ENCODE measurements around the gene CXCL5. TPM values are rescaled to one million over a fixed set of nuclear protein-coding genes. Genes with fewer than 3 reads are reported as not detected.
A peak's percentile ranks its signal among the peaks of the same experiment; 100 is the strongest.
"Not testable (repeated sequence)": the region's sequence is repeated elsewhere in the genome, so short reads cannot be mapped to it uniquely, and the experiment has no call there.

Gene CXCL5
- total and polyA plus RNA-seq, 2 of the 4 experiments (the other 2 are of a cell fraction) = 0.14 TPM; not detected in 1

DNA sequence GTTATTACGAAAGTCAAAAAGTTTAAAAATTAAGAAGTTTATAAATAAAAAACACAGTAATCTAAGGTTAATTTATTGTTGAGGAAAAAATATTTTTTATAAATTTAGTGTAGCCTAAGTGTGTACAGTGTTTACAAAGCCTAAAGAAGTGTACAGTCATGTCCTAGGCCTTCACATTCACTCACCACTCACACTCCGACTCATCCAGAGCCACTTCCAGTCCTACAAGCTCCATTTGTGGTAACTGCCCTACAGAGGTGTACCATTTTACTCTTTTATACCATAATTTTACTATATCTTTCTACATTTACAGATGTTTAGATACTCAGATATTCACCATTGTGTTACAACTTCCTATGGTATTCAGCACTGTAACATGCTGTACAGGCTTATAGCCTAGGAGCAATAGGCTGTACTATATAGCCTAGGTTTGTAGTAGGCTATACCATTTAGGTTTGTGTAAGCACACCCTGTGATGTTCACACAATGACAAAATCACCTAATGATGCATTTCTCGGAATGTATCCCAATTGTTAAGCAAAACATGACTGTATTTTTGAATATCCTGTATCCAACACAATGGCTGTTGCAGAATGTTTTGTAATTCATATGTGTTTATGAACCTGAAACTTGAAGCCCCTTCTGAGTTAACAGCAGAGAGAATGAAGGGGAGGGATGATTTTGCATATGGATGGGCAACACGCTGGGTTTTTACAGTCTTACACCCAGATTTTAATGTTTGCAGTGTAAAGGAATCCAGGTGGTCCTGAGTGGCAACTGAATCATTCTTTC, 13.5 kb downstream of the CXCL5 start:
- Histone ChIP-seq H3K79me1 (ENCODE audit: low read depth in 1 of 2, low read length in 2 of 2) (no peaks in the 10 kb centered on the region), H3K23ac (ENCODE audit: low read depth, low read length) (no peak overlapping the region), H2BK15ac (ENCODE audit: low read depth, low read length) (no peak overlapping the region), H2BK5ac (ENCODE audit: low read depth, low read length, poor library complexity, severe bottlenecking) (no peak overlapping the region), H3K56ac (ENCODE audit: extremely low read depth, insufficient read depth, low read length) (no peak overlapping the region), H3K27me3 (ENCODE audit: control insufficient read depth, insufficient read depth, low read length) (peaks cover 7% of the 10 kb centered on the region), H3K4me1 (ENCODE audit: control insufficient read depth, insufficient read depth, low read length) (no peaks in the 10 kb centered on the region), H3K9me3 (ENCODE audit: control insufficient read depth, insufficient read depth, low read length) (no peaks in the 10 kb centered on the region), H4K20me1 (ENCODE audit: insufficient read depth, low read length) (no peaks in the 10 kb centered on the region), H3K9ac (ENCODE audit: low read depth, low read length) (no peak overlapping the region), H4K5ac (ENCODE audit: low read depth, low read length) (no peak overlapping the region), H2BK120ac (ENCODE audit: low read depth, low read length) (no peak overlapping the region), H2AK9ac (replicated peaks; ENCODE audit: low read depth, low read length, poor library complexity) (no peak overlapping the region), H3K36me3 (ENCODE audit: control insufficient read depth, insufficient read depth, low read length) (no peaks in the 10 kb centered on the region), H3K27ac (ENCODE audit: insufficient read depth, low read length) (no peak overlapping the region), H4K8ac (ENCODE audit: low read depth in 2 of 2, low read length in 2 of 2) (no peak overlapping the region), H3K9me1 (ENCODE audit: insufficient read depth, low read length) (peaks cover 3% of the 10 kb centered on the region; the same call in 1 of the 2 replicates), H3K4me2 (ENCODE audit: low read depth, low read length) (no peak overlapping the region), H2AFZ (replicated peaks; ENCODE audit: low read length, poor library complexity) (no peak overlapping the region), H2AK5ac (ENCODE audit: low read depth, low read length) (no peak overlapping the region), H3K18ac (ENCODE audit: low read depth, low read length) (no peak overlapping the region), H3K14ac (replicated peaks; ENCODE audit: low read depth, low read length) (no peak overlapping the region), H4K91ac (ENCODE audit: insufficient read depth, low read depth, low read length) (no peak overlapping the region), H3K4me3 (ENCODE audit: insufficient read depth, low read depth, low read length) (no peak overlapping the region), H2BK20ac (ENCODE audit: low read depth, low read length) (no peak overlapping the region), H3K4ac (ENCODE audit: low read depth, low read length) (no peak overlapping the region)
- dilution Hi-C loops (cut with HindIII; ENCODE audit: low sequenced_read_pairs, unreplicated experiment) (no loop called here), in situ Hi-C loops (cut with MboI; ENCODE audit: low sequenced_read_pairs) (no loop called here), intact Hi-C loops (cut with micrococcal nuclease) (no loop called here)
- no peak for TF ChIP-seq RAD21 (IDR thresholded peaks at IDR 0.05; ENCODE audit: low read length)
- no peak for TF ChIP-seq CHD1 (IDR thresholded peaks at IDR 0.05; ENCODE audit: low read depth, low read length)
- TF ChIP-seq MAFK (IDR thresholded peaks at IDR 0.05; ENCODE audit: low read depth, low read length) = no peak
- TF ChIP-seq BHLHE40 (IDR thresholded peaks at IDR 0.05; ENCODE audit: low read depth, low read length) = no peak
- TF ChIP-seq RFX5 (IDR thresholded peaks at IDR 0.05; ENCODE audit: low read depth, low read length) = no peak
- no peak for TF ChIP-seq MXI1 (IDR thresholded peaks at IDR 0.05; ENCODE audit: borderline replicate concordance, low read depth, low read length)
- TF ChIP-seq POLR2A (IDR thresholded peaks at IDR 0.05; ENCODE audit: low read depth, low read length) = no peak
- TF ChIP-seq SMC3 (IDR thresholded peaks at IDR 0.05; ENCODE audit: low read depth, low read length) = no peak
- DNase-seq (peak; percentile 70), ATAC-seq (ENCODE audit: low read depth) (peak; percentile 54)
- BruUV-seq (replicated peaks) = no TSS peak
- 100% methylated on average over 1 of the region's 4 CpGs; no CpG with 5 or more reads in 1 of the 2 experiments for WGBS, 2 experiments (ENCODE audit: extremely low coverage in 2 of 2, insufficient read length in 1 of 2)
- CTCF ChIA-PET = no interaction called here
- POLR2A ChIA-PET (ENCODE audit: unreplicated experiment) = no interaction called here

GRCh38 chr4:73981175-73981574, 17.3 kb downstream of the CXCL5 start:
- H3K36me3 ChIP-seq (ENCODE audit: control insufficient read depth, insufficient read depth, low read length); dilution Hi-C loops (cut with HindIII; ENCODE audit: low sequenced_read_pairs, unreplicated experiment); H3K9me3 ChIP-seq (ENCODE audit: control insufficient read depth, insufficient read depth, low read length); DNase-seq; H3K79me1 ChIP-seq (ENCODE audit: low read depth in 1 of 2, low read length in 2 of 2); H3K4me2 ChIP-seq (ENCODE audit: low read depth, low read length); H4K20me1 ChIP-seq (ENCODE audit: insufficient read depth, low read length); H2AK9ac ChIP-seq (replicated peaks; ENCODE audit: low read depth, low read length, poor library complexity); H3K27me3 ChIP-seq (ENCODE audit: control insufficient read depth, insufficient read depth, low read length); H2BK15ac ChIP-seq (ENCODE audit: low read depth, low read length); H4K8ac ChIP-seq (ENCODE audit: low read depth in 2 of 2, low read length in 2 of 2); H3K14ac ChIP-seq (replicated peaks; ENCODE audit: low read depth, low read length); H3K4me3 ChIP-seq (ENCODE audit: insufficient read depth, low read depth, low read length); H3K4me1 ChIP-seq (ENCODE audit: control insufficient read depth, insufficient read depth, low read length); H2BK5ac ChIP-seq (ENCODE audit: low read depth, low read length, poor library complexity, severe bottlenecking); ATAC-seq (ENCODE audit: low read depth); H4K91ac ChIP-seq (ENCODE audit: insufficient read depth, low read depth, low read length); CTCF ChIA-PET; H2AK5ac ChIP-seq (ENCODE audit: low read depth, low read length); BruUV-seq (replicated peaks); intact Hi-C loops (cut with micrococcal nuclease); H3K18ac ChIP-seq (ENCODE audit: low read depth, low read length); H2AFZ ChIP-seq (replicated peaks; ENCODE audit: low read length, poor library complexity); H3K9ac ChIP-seq (ENCODE audit: low read depth, low read length); H3K9me1 ChIP-seq (ENCODE audit: insufficient read depth, low read length); H4K5ac ChIP-seq (ENCODE audit: low read depth, low read length); H3K27ac ChIP-seq (ENCODE audit: insufficient read depth, low read length); H2BK120ac ChIP-seq (ENCODE audit: low read depth, low read length); H2BK20ac ChIP-seq (ENCODE audit: low read depth, low read length); H3K23ac ChIP-seq (ENCODE audit: low read depth, low read length); in situ Hi-C loops (cut with MboI; ENCODE audit: low sequenced_read_pairs); H3K56ac ChIP-seq (ENCODE audit: extremely low read depth, insufficient read depth, low read length); H3K4ac ChIP-seq (ENCODE audit: low read depth, low read length): not testable (repeated sequence)
- POLR2A ChIA-PET (ENCODE audit: unreplicated experiment) = interaction anchor here (0.6 kb wide), 1 partner anchor 9 kb away, joined by 3 read pairs; no protein-coding TSS in a partner anchor
- no CpG with 5 or more reads among the region's 7 CpGs for WGBS, 2 experiments (ENCODE audit: extremely low coverage in 2 of 2, insufficient read length in 1 of 2)
